Small intestine (tissue), 7 donors: ENCODE measurements around the gene TNKS1BP1. TPM values are rescaled to one million over a fixed set of nuclear protein-coding genes. Genes with fewer than 3 reads are reported as not detected.

Source experiments
- DNase-seq, 2 donors: peaks; one replicate each; pipeline versions ENCODE4 v3.0.0 to v3.0.0-alpha.2; 2013
- FAIRE-seq: peaks from 2 replicates; lab custom pipeline; 2012; peaks lifted over from hg19 to GRCh38; lab: Jason Lieb, UNC
- H3K27ac ChIP-seq, 3 donors: one replicate each; pipeline ENCODE4 v1.5.1; 2013; ENCODE audit warnings: low read length in 2 of 3, mild to moderate bottlenecking in 2 of 3, control low read depth in 1 of 3, inconsistent platforms in 1 of 3, low read depth in 1 of 3, moderate library complexity in 1 of 3
- H3K27me3 ChIP-seq, 3 donors: one replicate each; pipeline ENCODE4 v1.6.1; 2013; ENCODE audit warnings: low read length in 3 of 3, inconsistent platforms in 1 of 3; ENCODE audit not compliant: control insufficient read depth in 3 of 3, insufficient read depth in 3 of 3
- H3K36me3 ChIP-seq, 3 donors: one replicate each; pipeline ENCODE4 v1.6.1; 2013; ENCODE audit warnings: low read length in 3 of 3, inconsistent platforms in 1 of 3, low read depth in 1 of 3, mild to moderate bottlenecking in 1 of 3, moderate library complexity in 1 of 3; ENCODE audit not compliant: control insufficient read depth in 3 of 3, insufficient read depth in 2 of 3
- H3K4me1 ChIP-seq, 3 donors: one replicate each; pipeline ENCODE4 v1.6.1; 2013; ENCODE audit warnings: low read length in 2 of 3, inconsistent platforms in 1 of 3, low read depth in 1 of 3, mild to moderate bottlenecking in 1 of 3, moderate library complexity in 1 of 3; ENCODE audit not compliant: control insufficient read depth in 3 of 3, insufficient read depth in 2 of 3
- H3K4me3 ChIP-seq, 3 donors: one replicate each; pipeline ENCODE4 v1.5.1; 2013; ENCODE audit warnings: low read length in 3 of 3, control low read depth in 1 of 3, inconsistent platforms in 1 of 3, low read depth in 1 of 3, mild to moderate bottlenecking in 1 of 3, moderate library complexity in 1 of 3
- H3K9me3 ChIP-seq, 2 donors: one replicate each; pipeline ENCODE4 v1.6.1; 2013; ENCODE audit warnings: low read depth in 1 of 2, low read length in 1 of 2; ENCODE audit not compliant: control insufficient read depth in 2 of 2, insufficient read depth in 1 of 2
- WGBS, 3 donors: extraction: QIAGEN DNeasy Blood & Tissue Kit; methylation state at CpG; one replicate each; pipeline ENCODE4 v1.1.7; 2013; 5-methylcytosine and 5-hydroxymethylcytosine counted together
- polyA plus RNA-seq, 4 donors: library from polyadenylated mRNA; stranded (reverse) in 3 of 4; unstranded in 1 of 4; fragments of 200-250 nt in 3 of 4; fragments of 120-200 nt in 1 of 4; gene quantifications; one replicate each; pipeline versions ENCODE4 v1.2.1 to v1.2.3, GENCODE V29; 2013
- donor health status: healthy with polysubstance abuse.
- donor health status: control.
- donor health status: control.
- donor health status: Bipolar disorder and iron deficiency.
- donor health status: healthy.

TNKS1BP1 gene
- polyA plus RNA-seq, 4 donors, result 72.1 to 178 (median 98.6) TPM

DNA sequence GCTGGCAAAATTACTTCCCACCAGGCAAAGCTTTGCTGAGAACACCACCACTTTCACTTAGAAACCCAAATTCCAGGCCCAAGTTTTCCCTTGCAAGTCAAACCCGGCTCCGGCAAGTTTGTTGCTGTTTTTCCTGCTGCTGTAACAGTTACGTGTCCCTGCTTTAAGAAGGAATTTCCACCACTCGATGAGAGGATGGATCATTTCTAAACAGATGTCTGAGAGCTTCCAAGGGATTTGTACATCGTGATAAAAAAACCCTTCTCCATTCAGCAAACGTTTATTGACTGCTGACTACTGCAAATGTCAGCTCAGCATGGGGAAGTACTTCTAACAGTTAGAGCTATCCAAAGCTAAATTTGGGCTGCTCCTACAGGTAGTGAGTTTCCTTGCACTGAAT lies 33.1 kb upstream of the TNKS1BP1 start:
- no peak overlapping the region for H3K27ac ChIP-seq
- no peak overlapping the region for H3K4me3 ChIP-seq
- no peaks in the 10 kb centered on the region for H3K27me3 ChIP-seq
- 44 to 54% (median 53%) methylated on average over 6 of the region's 6 CpGs for WGBS, 3 donors
- no peaks in the 10 kb centered on the region for H3K9me3 ChIP-seq
- DNase-seq (no peak), FAIRE-seq (no peak)
- no peaks in the 10 kb centered on the region for H3K4me1 ChIP-seq
- H3K36me3 ChIP-seq, result no peaks in the 10 kb centered on the region

GRCh38 chr11:57357310-57357709 lies 32.6 kb upstream of the TNKS1BP1 start:
- WGBS, 3 donors, result 83 to 86% (median 84%) methylated on average over 3 of the region's 3 CpGs
- no peak overlapping the region for H3K4me3 ChIP-seq
- H3K4me1 ChIP-seq, result no peaks in the 10 kb centered on the region
- H3K27ac ChIP-seq, result no peak overlapping the region
- H3K27me3 ChIP-seq, result no peaks in the 10 kb centered on the region
- no peaks in the 10 kb centered on the region for H3K36me3 ChIP-seq
- DNase-seq (no peak), FAIRE-seq (no peak)
- H3K9me3 ChIP-seq, result no peaks in the 10 kb centered on the region

GRCh38 chr11:57356268-57356667 lies 31.5 kb upstream of the TNKS1BP1 start:
- 58 to 71% (median 64%) methylated on average over 9 of the region's 9 CpGs for WGBS, 3 donors
- Histone ChIP-seq H3K36me3 (no peaks in the 10 kb centered on the region), H3K27me3 (no peaks in the 10 kb centered on the region), H3K4me1 (no peaks in the 10 kb centered on the region), H3K9me3 (no peaks in the 10 kb centered on the region), H3K4me3 (no peak overlapping the region), H3K27ac (no peak overlapping the region)
- FAIRE-seq (no peak), DNase-seq (no peak)

GRCh38 chr11:57354699-57355098 lies 29.9 kb upstream of the TNKS1BP1 start:
- Histone ChIP-seq H3K9me3 (peaks cover 0 to 6% of the 10 kb centered on the region in 2 donors), H3K4me1 (no peaks in the 10 kb centered on the region), H3K4me3 (no peak overlapping the region), H3K27me3 (no peaks in the 10 kb centered on the region), H3K27ac (no peak overlapping the region), H3K36me3 (no peaks in the 10 kb centered on the region)
- DNase-seq, result no peak
- no peak for FAIRE-seq
- WGBS, 3 donors, result 76 to 91% (median 81%) methylated on average over 6 of the region's 6 CpGs

DNA sequence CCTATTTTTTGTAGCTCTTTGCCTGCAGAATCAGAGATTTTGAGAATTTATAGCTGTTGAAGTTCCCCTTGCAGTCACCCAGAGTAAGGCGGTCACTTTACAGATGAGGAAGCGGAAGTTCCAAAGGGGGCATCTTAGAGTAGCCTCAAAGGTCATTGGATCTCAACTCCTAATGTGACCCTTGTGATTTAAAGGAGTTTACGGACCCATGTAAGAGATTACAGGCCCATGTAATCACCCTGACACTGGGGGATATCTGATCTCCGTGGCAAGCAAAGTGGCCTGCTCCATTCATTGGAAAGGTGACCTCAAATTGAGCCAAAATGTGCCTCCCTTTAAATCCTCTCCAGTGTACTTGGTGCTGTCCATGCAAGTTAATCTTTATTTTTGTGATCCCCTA lies 29.1 kb upstream of the TNKS1BP1 start:
- H3K4me3 ChIP-seq, result no peak overlapping the region
- H3K27me3 ChIP-seq, result no peaks in the 10 kb centered on the region
- no peak overlapping the region for H3K27ac ChIP-seq
- no peak for DNase-seq
- no peak for FAIRE-seq
- whole genome bisulfite sequencing, 3 donors, result 75 to 79% (median 76%) methylated on average over 4 of the region's 4 CpGs
- peaks cover 0 to 6% of the 10 kb centered on the region in 2 donors for H3K9me3 ChIP-seq
- H3K4me1 ChIP-seq, result no peaks in the 10 kb centered on the region
- no peaks in the 10 kb centered on the region for H3K36me3 ChIP-seq

DNA sequence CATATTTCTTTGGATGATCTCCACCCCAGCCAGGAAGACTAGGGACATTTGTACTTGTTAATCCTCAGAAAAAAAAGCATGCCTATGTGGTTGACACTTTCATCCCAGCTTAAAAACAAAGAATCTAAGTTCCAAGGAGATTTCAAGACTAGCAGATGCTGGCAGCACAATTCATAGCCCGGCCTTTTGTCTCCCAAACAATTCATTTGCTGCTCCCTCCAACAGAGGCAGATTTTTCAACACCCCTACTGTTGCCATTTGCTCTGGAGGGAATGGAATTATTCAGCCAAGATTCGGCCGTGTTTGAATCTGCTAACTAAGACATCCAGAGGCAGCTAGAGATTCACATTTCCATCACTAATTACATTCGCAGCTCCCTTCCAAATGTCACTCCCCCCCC lies 28.7 kb upstream of the TNKS1BP1 start:
- H3K4me1 ChIP-seq, result no peaks in the 10 kb centered on the region
- DNase-seq (no peak), FAIRE-seq (no peak)
- H3K36me3 ChIP-seq, result no peaks in the 10 kb centered on the region
- no peaks in the 10 kb centered on the region for H3K27me3 ChIP-seq
- no peak overlapping the region for H3K4me3 ChIP-seq
- no peak overlapping the region for H3K27ac ChIP-seq
- WGBS, 3 donors, result 55 to 72% (median 71%) methylated on average over 4 of the region's 4 CpGs
- H3K9me3 ChIP-seq, result peaks cover 0 to 6% of the 10 kb centered on the region in 2 donors

GRCh38 chr11:57353036-57353435 lies 28.3 kb upstream of the TNKS1BP1 start:
- no peak for FAIRE-seq
- DNase-seq, result no peak
- H3K27ac ChIP-seq, result no peak overlapping the region
- no peaks in the 10 kb centered on the region for H3K27me3 ChIP-seq
- H3K4me3 ChIP-seq, result no peak overlapping the region
- 54 to 65% (median 62%) methylated on average over 5 of the region's 5 CpGs for WGBS, 3 donors
- H3K9me3 ChIP-seq, result peaks cover 0 to 6% of the 10 kb centered on the region in 2 donors
- no peaks in the 10 kb centered on the region for H3K4me1 ChIP-seq
- H3K36me3 ChIP-seq, result no peaks in the 10 kb centered on the region

DNA sequence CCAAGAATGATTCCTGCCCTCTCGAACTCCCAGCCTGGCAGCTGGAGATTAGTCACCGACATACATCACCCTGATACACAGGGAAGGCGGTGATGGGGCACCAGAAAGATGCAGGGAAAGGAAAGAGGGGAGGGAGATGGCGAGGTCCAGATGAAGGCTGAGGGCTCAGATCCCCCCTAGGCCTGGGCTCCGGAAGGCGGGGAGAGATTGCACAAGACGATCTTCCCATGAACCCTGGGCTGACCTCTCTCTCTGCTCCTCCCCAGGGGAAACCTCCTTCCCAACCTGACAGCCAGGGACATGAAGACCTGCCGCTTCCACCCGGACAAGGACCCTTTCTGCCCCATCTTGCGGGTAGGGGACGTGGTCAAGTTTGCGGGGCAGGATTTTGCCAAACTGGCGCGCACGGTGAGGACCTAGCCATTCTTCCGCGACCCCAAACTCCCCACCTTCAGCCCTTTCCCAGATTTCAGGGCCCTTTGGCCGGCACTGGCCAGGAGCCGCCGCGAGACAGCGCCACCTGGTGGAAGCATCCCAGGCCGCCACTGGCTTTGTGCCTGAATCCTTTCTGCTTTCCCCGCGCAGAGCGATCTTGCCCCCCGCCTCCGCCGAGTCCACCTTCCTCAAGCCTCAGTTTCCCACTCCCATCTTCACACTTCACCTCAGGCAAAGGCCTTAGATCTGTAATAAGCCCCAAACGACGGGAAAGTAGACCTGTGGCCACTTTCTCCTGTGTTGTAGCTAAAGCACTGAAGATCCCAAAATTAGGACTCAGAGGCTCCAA lies 24.9 kb upstream of the TNKS1BP1 start:
- FAIRE-seq (no peak), DNase-seq (peak; percentile 33 to 71)
- peaks cover 0 to 6% of the 10 kb centered on the region in 2 donors for H3K9me3 ChIP-seq
- no peak overlapping the region for H3K4me3 ChIP-seq
- no peaks in the 10 kb centered on the region for H3K27me3 ChIP-seq
- WGBS, 3 donors, result 18 to 26% (median 26%) methylated on average over 30 to 31 of the region's 31 CpGs
- no peaks in the 10 kb centered on the region for H3K4me1 ChIP-seq
- no peak overlapping the region for H3K27ac ChIP-seq
- H3K36me3 ChIP-seq, result no peaks in the 10 kb centered on the region
